Activated CD4-positive, alpha-beta memory T cell treated with anti-CD3 and anti-CD28 coated beads, Interleukin-2, amount 10 ng/mL, durations not matched to agents 7 days and 5 days (primary cell): ENCODE data around the gene FCHO2. TPM values are rescaled to one million over a fixed set of nuclear protein-coding genes. Genes with fewer than 3 reads are reported as not detected.
"Not testable (repeated sequence)": the region's sequence is repeated elsewhere in the genome, so short reads cannot be mapped to it uniquely, and the experiment has no call there.

Source experiments
- CTCF ChIA-PET: fragments of 350-600 bp; sonication (Branson Sonifier 250); formaldehyde crosslinking; loops from one replicate; lab custom pipeline; 2021; ENCODE audit warnings: antibody characterized with exemption, inconsistent platforms; lab: Charles Lee
- POLR2A ChIA-PET: fragments of 350-600 bp; sonication (Branson Sonifier 250); formaldehyde crosslinking; loops from one replicate; lab custom pipeline; 2021; ENCODE audit warnings: antibody characterized with exemption; lab: Charles Lee
- DNase-seq: peaks from one replicate; pipeline ENCODE4 v3.0.0-alpha.2; 2020
- H3K27ac Mint-ChIP-seq: one replicate; pipeline ENCODE4 v1.8.0; 2021; ENCODE audit warnings: mild to moderate bottlenecking, mixed read lengths
- H3K27me3 Mint-ChIP-seq: one replicate; pipeline ENCODE4 v1.8.0; 2021; ENCODE audit warnings: mixed read lengths
- H3K36me3 Mint-ChIP-seq: one replicate; pipeline ENCODE4 v1.8.0; 2021; ENCODE audit warnings: low read depth, mixed read lengths
- H3K4me1 Mint-ChIP-seq: one replicate; pipeline ENCODE4 v1.8.0; 2021; ENCODE audit warnings: mixed read lengths
- H3K4me3 Mint-ChIP-seq: one replicate; pipeline ENCODE4 v1.8.0; 2021; ENCODE audit warnings: mild to moderate bottlenecking, mixed read lengths
- H3K9me3 Mint-ChIP-seq: one replicate; pipeline ENCODE4 v1.8.0; 2021; ENCODE audit warnings: mixed read lengths
- total RNA-seq, 2 experiments: library from RNA; stranded (reverse); gene quantifications; one replicate each; pipeline ENCODE4 v1.2.3, GENCODE V29; 2021

FCHO2 gene
- total RNA-seq = 1 to 10 TPM; 3.1 to 3.5 TPM

GRCh38 chr5:72955768-72956323, at the start of gene FCHO2:
Gene FCHO2, plus strand, starts transcription at chr5:72956041. Its CDS starts 56 bp downstream, at chr5:72956097.
- H3K27me3 Mint-ChIP-seq = peaks cover 37% of the 10 kb centered on the region

GRCh38 chr5:72906806-72907205, 49.0 kb upstream of the FCHO2 start:
- H3K27ac Mint-ChIP-seq = no peak overlapping the region
- H3K4me1 Mint-ChIP-seq = no peaks in the 10 kb centered on the region
- ChIA-PET CTCF (interaction anchor here (1.0 kb wide), 1 partner anchor 9 kb away, joined by 3 read pairs; no protein-coding TSS in a partner anchor), POLR2A (interaction anchor here (1.0 kb wide), 1 partner anchor 90 kb away, joined by 3 read pairs; the partner anchor contains the start of gene TNPO1)
- H3K27me3 Mint-ChIP-seq = no peaks in the 10 kb centered on the region
- H3K36me3 Mint-ChIP-seq = peaks cover 54% of the 10 kb centered on the region
- no peak for DNase-seq
- no peaks in the 10 kb centered on the region for H3K9me3 Mint-ChIP-seq
- H3K4me3 Mint-ChIP-seq = no peak overlapping the region

More at GRCh38 chr5:72955768-72956323, at the start of gene FCHO2:
- H3K27ac Mint-ChIP-seq = peak within 1 kb of the TSS; percentile 64
- H3K4me1 Mint-ChIP-seq = peaks cover 20% of the 10 kb centered on the region
- peaks cover 4% of the 10 kb centered on the region for H3K36me3 Mint-ChIP-seq
- H3K9me3 Mint-ChIP-seq = no peaks in the 10 kb centered on the region
- peak; percentile 94 for DNase-seq
- H3K4me3 Mint-ChIP-seq = peak within 1 kb of the TSS; percentile 92
- ChIA-PET CTCF (interaction anchor here (0.6 to 1.4 kb wide), 14 partner anchors 9 to 591 kb away, joined by 3 to 5 read pairs (median 3); no protein-coding TSS in a partner anchor), POLR2A (interaction anchor here (0.7 to 2.6 kb wide), 2 partner anchors 107 to 139 kb away, joined by 3 to 9 read pairs; partner anchors contain the start of gene TNPO1)

- H3K36me3 Mint-ChIP-seq = peaks cover 40% of the 10 kb centered on the region
- no peak overlapping the region for H3K4me3 Mint-ChIP-seq
- H3K9me3 Mint-ChIP-seq = no peaks in the 10 kb centered on the region
Measured at GRCh38 chr5:72908664-72909063, 47.2 kb upstream of the FCHO2 start.

GRCh38 chr5:72917371-72917776, 38.5 kb upstream of the FCHO2 start:
- no peaks in the 10 kb centered on the region for H3K9me3 Mint-ChIP-seq
- DNase-seq = no peak
- H3K27me3 Mint-ChIP-seq = peaks cover 3% of the 10 kb centered on the region
- ChIA-PET POLR2A (no interaction called here), CTCF (no interaction called here)
- H3K27ac Mint-ChIP-seq = no peak overlapping the region
- no peak overlapping the region for H3K4me3 Mint-ChIP-seq
- H3K4me1 Mint-ChIP-seq = no peaks in the 10 kb centered on the region
- H3K36me3 Mint-ChIP-seq = no peaks in the 10 kb centered on the region

More at GRCh38 chr5:72908664-72909063, 47.2 kb upstream of the FCHO2 start:
- ChIA-PET POLR2A (no interaction called here), CTCF (no interaction called here)
- H3K27me3 Mint-ChIP-seq = no peaks in the 10 kb centered on the region
- no peak for DNase-seq
- no peak overlapping the region for H3K27ac Mint-ChIP-seq
- no peaks in the 10 kb centered on the region for H3K4me1 Mint-ChIP-seq

GRCh38 chr5:72920690-72921502, 34.9 kb upstream of the FCHO2 start:
- H3K27me3 Mint-ChIP-seq = peaks cover 3% of the 10 kb centered on the region
- H3K36me3 Mint-ChIP-seq = no peaks in the 10 kb centered on the region
- H3K4me1 Mint-ChIP-seq = no peaks in the 10 kb centered on the region
- CTCF ChIA-PET = interaction anchor here (1.0 kb wide), 1 partner anchor 296 kb away, joined by 3 read pairs; no protein-coding TSS in a partner anchor
- POLR2A ChIA-PET = no interaction called here
- no peak overlapping the region for H3K4me3 Mint-ChIP-seq
- H3K27ac Mint-ChIP-seq = no peak overlapping the region
- H3K9me3 Mint-ChIP-seq = no peaks in the 10 kb centered on the region
- DNase-seq = no peak

- no peak for DNase-seq
- ChIA-PET CTCF (interaction anchor here (1.0 kb wide), 1 partner anchor 295 kb away, joined by 3 read pairs; no protein-coding TSS in a partner anchor), POLR2A (no interaction called here)
- Mint-ChIP-seq H3K27ac (no peak overlapping the region), H3K9me3 (no peaks in the 10 kb centered on the region), H3K27me3 (peaks cover 3% of the 10 kb centered on the region), H3K4me1 (no peaks in the 10 kb centered on the region), H3K4me3 (no peak overlapping the region), H3K36me3 (no peaks in the 10 kb centered on the region)
Measured at GRCh38 chr5:72921886-72922285, 34.0 kb upstream of the FCHO2 start.

GRCh38 chr5:72922422-72922821, 33.4 kb upstream of the FCHO2 start:
- Mint-ChIP-seq H3K27ac (no peak overlapping the region), H3K27me3 (peaks cover 3% of the 10 kb centered on the region), H3K36me3 (no peaks in the 10 kb centered on the region), H3K9me3 (no peaks in the 10 kb centered on the region), H3K4me1 (no peaks in the 10 kb centered on the region), H3K4me3 (no peak overlapping the region)
- CTCF ChIA-PET = no interaction called here
- no peak for DNase-seq
- POLR2A ChIA-PET = no interaction called here

- H3K27me3 Mint-ChIP-seq = peaks cover 3% of the 10 kb centered on the region
- no peaks in the 10 kb centered on the region for H3K4me1 Mint-ChIP-seq
- H3K9me3 Mint-ChIP-seq = no peaks in the 10 kb centered on the region
- DNase-seq = no peak
- H3K4me3 Mint-ChIP-seq = no peak overlapping the region
- ChIA-PET CTCF (no interaction called here), POLR2A (no interaction called here)
- no peak overlapping the region for H3K27ac Mint-ChIP-seq
- no peaks in the 10 kb centered on the region for H3K36me3 Mint-ChIP-seq
Measured at GRCh38 chr5:72925336-72926010, 30.4 kb upstream of the FCHO2 start.

GRCh38 chr5:72932686-72933085, 23.2 kb upstream of the FCHO2 start:
- H3K4me3 Mint-ChIP-seq, DNase-seq, H3K9me3 Mint-ChIP-seq, H3K4me1 Mint-ChIP-seq, CTCF ChIA-PET, H3K36me3 Mint-ChIP-seq, H3K27ac Mint-ChIP-seq, POLR2A ChIA-PET: not testable (repeated sequence)
- H3K27me3 Mint-ChIP-seq = peaks cover 12% of the 10 kb centered on the region

- H3K4me3 Mint-ChIP-seq, H3K27ac Mint-ChIP-seq, DNase-seq, POLR2A ChIA-PET, H3K36me3 Mint-ChIP-seq, CTCF ChIA-PET, H3K4me1 Mint-ChIP-seq, H3K9me3 Mint-ChIP-seq: not testable (repeated sequence)
- peaks cover 19% of the 10 kb centered on the region for H3K27me3 Mint-ChIP-seq
Measured at GRCh38 chr5:72934953-72935725, 20.7 kb upstream of the FCHO2 start.

GRCh38 chr5:72936893-72937292, 18.9 kb upstream of the FCHO2 start:
- Mint-ChIP-seq H3K4me1 (no peaks in the 10 kb centered on the region), H3K9me3 (no peaks in the 10 kb centered on the region), H3K4me3 (no peak overlapping the region), H3K27me3 (peaks cover 17% of the 10 kb centered on the region), H3K36me3 (no peaks in the 10 kb centered on the region), H3K27ac (no peak overlapping the region)
- ChIA-PET CTCF (no interaction called here), POLR2A (no interaction called here)
- no peak for DNase-seq

- DNase-seq = no peak
- H3K9me3 Mint-ChIP-seq = no peaks in the 10 kb centered on the region
- ChIA-PET CTCF (interaction anchor here (0.8 kb wide), 1 partner anchor 279 kb away, joined by 3 read pairs; no protein-coding TSS in a partner anchor), POLR2A (no interaction called here)
- peaks cover 15% of the 10 kb centered on the region for H3K27me3 Mint-ChIP-seq
- no peak overlapping the region for H3K4me3 Mint-ChIP-seq
- H3K36me3 Mint-ChIP-seq = no peaks in the 10 kb centered on the region
- H3K27ac Mint-ChIP-seq = no peak overlapping the region
- H3K4me1 Mint-ChIP-seq = no peaks in the 10 kb centered on the region
Measured at GRCh38 chr5:72937517-72938061, 18.3 kb upstream of the FCHO2 start.
